HG02798 (cell line): ENCODE measurements around the gene OAF.
A peak's percentile ranks its signal among the peaks of the same experiment; 100 is the strongest.
"Not testable (repeated sequence)": the region's sequence is repeated elsewhere in the genome, so short reads cannot be mapped to it uniquely, and the experiment has no call there.

Experiments
- ATAC-seq: cut with Tn5 transposase; IDR thresholded peaks from one replicate; pipeline ENCODE4 v1.9.1; 2021; ENCODE audit warnings: mild to moderate bottlenecking; ENCODE audit not compliant: unreplicated experiment, poor library complexity

Gene OAF

DNA sequence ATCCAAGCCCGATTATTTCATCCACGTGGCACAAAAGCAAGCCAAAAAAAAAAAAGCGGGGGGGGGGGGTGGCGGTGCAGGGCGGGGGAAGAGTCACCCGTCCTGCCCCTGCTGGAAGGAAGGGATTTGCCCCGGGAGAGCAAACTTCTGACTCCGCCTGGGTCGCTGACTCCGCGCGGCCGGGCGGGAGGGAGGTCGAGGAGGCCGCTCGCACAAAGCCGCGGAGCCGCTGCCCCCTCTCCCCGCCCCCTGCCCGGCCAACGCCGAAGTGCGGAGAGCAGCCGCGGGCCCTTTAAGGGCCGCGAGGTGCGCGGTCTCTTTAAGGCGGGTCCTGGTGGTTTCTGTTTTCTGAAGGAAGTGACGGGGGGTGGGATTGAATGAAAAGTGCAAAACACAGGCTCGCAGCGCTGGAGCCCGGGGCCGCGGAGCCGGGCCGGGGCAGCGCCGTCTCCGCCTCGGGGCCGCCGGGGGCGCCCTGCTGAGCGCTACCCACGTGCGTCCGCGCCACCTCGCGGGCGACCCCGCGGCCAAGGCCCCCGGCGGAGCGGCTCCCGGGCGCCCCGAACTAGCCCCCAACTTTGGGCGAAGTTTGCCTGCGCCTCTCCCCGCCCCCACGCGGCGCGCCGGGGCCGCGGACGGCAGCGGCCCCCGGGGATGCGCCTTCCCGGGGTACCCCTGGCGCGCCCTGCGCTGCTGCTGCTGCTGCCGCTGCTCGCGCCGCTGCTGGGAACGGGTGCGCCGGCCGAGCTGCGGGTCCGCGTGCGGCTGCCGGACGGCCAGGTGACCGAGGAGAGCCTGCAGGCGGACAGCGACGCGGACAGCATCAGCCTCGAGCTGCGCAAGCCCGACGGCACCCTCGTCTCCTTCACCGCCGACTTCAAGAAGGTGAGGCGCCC lies at the start of gene OAF:
Gene OAF, plus strand, starts transcription at position 407 of the 896 bp plus-strand sequence. Its CDS starts 248 bp downstream, at position 655.
- ATAC-seq, result peak; percentile 82

DNA sequence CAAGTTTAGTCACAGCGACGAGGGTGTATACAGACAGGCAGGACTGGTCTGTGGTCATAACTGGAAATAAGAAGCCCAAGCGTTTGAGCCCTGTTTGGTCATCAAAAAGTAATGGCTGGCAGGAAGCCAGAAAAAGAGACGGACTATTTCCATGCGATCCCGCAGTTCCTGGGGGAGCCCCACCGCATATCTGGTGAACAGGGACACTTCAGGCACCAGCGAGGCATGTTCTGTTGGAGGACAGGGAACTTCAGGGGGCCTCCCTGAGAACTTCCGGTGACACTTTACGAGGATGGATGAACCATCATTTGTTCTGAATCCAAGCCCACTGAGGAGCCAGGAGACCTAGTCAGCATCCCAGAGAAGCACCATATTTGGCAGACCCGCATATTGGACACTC lies 43.2 kb upstream of the OAF start:
- no peak for ATAC-seq

- ATAC-seq, result no peak
These were observed 42.5 kb upstream of the OAF start for GRCh38 chr11:120168108-120168959.

- peak; percentile 52 for ATAC-seq
These were observed 41.7 kb upstream of the OAF start for GRCh38 chr11:120168960-120169681.

- no peak for ATAC-seq
These were observed 40.7 kb upstream of the OAF start for GRCh38 chr11:120169981-120170698.

DNA sequence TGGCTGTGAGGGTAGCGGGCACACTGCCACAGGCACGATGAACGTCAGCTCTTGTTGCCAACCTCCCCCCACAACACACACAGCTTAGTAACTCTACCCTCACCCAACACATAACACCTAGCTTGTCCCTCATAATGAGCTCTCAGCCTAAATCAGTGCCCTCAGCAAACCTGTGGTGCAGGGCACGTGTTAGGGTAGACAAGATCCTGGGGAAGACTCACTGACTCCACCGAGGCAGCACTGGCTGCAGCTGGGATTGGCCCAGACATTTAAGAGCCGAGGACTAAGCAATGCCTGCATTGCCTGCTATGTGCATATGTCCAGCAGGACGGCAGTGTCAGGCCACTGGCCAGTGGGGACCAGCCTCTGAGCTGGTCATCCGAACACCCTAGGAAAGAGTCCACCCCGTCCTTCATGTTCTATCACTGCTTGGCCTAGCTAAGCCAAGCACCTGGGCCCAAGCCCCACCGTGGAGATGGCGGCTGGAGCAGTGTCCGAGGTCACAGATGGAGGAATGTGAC lies 40.0 kb upstream of the OAF start:
- ATAC-seq, result no peak

DNA sequence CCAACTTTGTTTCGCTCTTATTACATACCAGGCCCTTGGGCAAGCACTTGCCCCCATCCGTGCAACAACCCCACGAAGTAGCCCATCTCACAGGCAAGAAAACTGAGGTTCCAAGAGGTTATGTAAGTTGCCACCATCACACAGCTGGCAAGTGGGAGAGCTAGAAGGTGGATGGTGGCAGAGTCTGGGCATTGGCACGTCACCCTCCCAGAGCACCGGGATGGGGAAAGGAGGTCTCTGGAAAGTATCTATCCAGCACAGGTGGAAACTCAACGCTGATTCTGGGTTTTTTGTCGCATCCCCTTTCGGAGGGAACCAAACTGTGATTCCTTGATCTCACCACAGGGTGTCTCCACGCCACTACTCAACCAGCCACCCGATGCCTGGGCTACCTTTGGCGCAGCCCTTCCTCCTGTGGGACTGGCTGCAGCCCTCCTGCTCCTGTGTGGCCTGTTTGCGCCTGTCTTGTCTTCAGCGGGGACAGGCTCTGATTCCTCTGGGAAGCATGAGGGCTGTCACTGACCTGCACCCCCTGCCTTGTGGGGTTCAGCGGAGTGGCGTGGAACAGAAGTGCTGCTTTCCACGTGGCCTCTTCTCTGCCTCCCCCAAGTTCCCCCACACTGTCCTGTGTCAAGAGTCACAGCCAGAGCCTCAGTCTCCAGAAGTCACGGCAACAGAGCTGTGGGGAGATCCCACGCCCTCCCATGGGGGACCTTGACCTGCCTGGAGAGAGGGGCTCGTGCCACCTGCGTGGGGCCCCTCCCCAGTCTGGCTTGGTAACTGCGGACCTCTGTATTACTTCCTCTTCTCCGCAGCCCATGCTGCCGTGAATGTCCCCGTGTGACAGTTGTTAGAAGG lies 38.5 kb upstream of the OAF start:
- ATAC-seq, result peak; percentile 66

DNA sequence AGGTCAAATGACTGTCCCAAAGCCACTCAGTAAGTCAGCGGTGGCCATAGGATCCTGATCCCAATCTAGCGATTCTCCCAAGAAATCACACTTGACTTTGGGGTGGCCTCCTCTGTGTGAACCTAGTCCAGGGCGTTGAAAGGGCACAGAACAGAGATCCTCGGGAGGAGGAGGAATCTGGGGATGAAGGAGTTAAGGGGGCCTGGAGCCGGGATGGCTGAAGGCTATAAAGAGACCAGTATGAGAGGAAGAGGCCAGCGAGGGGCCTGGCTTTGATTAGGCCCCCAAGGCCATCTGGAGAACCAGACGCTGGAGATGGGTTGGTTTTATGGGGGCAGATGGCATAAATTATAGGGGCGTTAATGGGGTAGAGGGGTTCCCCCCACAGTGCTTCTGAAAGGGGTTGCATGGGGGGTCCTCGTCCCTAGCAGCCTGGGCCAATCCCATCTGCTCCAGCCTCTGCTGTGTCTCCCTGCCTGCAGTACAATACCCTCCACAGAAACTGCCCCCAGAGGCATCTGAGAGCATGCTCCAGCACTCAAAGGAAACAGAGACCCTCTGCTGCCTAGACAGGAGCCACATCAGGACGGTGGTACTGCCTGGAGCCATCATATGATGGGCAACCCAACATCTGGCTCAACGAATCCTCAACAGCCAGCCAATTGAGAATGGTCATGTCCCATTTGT lies 37.7 kb upstream of the OAF start:
- ATAC-seq, result no peak

DNA sequence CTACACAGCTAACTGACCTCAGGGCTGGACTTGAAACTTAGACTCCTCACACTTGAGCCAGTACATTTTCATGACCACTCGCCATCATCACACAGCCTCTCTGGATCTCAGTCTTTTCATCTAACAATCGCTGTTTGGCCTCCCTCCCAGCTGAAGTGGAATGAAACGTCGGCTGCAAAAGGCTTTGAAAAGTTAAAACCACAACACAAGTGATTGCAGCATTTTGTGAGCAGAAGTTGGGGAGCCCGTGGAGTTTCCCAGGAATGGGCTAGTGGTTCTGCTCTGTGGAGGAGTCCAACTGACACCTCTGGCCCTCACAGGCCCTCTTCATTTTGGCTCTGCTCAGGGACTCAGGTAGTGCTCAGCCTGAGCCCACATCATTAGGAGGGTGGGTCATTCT lies 37.0 kb upstream of the OAF start:
- ATAC-seq, result no peak

- no peak for ATAC-seq
These were observed 36.0 kb upstream of the OAF start for GRCh38 chr11:120174866-120175265.

DNA sequence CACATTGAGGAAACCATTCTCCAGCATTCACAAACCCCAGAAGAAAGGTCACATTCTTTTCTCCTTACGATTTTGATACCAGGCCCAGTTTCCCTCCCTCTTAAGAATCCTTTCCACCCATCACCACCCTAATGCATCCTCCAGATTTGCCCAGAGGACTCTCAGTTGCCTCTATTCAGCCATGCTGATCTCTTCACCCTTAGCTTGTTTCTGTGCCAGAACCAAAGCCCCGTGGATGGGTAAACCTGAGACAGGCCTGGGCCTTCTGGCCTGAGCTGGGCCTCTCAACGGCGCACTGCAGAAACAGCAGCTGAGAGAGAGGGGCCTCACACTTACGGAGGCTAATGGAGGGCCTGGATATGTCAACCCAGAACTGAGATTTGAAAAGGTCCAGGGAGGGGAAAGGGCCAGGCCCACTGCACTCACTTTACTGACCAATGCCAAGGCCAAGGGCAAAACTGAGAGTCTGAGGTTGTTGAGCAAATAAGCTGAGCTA lies 32.2 kb upstream of the OAF start:
- ATAC-seq, result no peak

GRCh38 chr11:120179057-120179672 lies 31.7 kb upstream of the OAF start:
- ATAC-seq, result no peak

DNA sequence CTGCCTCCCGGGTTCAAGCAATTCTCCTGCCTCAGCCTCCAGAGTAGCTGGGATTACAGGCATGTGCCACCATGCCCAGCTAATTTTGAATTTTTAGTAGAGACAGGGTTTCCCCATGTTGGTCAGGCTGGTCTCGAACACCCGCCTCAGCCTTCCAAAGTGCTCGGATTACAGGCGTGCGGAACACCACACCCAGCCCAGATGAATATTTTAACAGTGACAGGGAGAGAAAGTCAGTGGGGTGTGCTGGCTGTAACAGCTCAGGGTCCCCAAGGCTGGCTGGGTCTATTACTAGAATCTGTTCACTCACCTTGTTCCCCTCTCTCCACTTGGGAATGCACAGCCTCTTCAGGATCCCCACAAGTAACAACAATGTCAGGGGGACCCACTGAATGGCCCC lies 30.8 kb upstream of the OAF start:
- not testable (repeated sequence) for ATAC-seq

- no peak for ATAC-seq
These were observed 30.1 kb upstream of the OAF start for GRCh38 chr11:120180551-120181232.

GRCh38 chr11:120181376-120181975 lies 29.4 kb upstream of the OAF start:
- ATAC-seq, result no peak

DNA sequence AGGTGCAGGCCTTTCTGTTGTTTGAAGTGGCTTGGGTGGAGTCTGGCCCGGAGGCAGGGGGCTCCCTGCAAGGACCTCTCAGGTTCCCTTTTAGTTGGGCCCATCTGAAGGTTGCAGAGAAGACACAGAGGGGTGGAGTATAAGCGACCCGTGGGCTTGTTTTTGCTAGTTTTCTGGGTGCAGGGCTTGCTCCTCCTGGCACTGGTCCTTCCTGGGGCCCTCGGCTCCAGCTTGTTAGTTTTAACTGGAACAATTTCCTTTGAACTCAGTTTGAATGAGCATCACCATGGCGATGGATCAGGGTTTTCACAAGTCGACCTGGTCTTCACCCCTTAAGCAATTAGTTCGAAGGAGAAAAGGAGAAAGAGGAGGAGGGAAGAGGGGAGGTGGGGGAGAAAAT lies 28.5 kb upstream of the OAF start:
- no peak for ATAC-seq
